PC-3 (cell line): ENCODE data around the gene CCDC201. TPM values are rescaled to one million over a fixed set of nuclear protein-coding genes. Genes with fewer than 3 reads are reported as not detected.

Experiments used
- ATAC-seq: fragments of 200-7000 bp; cut with Tn5 transposase; 2 replicates; pipeline ENCODE4 v1.9.1; 2020; ENCODE audit warnings: mild to moderate bottlenecking, moderate library complexity
- BruUV-seq: library from RNA; stranded (reverse); fragments of 400-500 nt; replicated peaks from 2 replicates; lab custom pipeline; 2021; lab: Mats Ljungman, UMichigan
- CTCF ChIA-PET: fragments of 300-600 bp; sonication (Branson Sonifier 250); formaldehyde crosslinking; loops from one replicate; lab custom pipeline; 2022; ENCODE audit warnings: antibody characterized with exemption; lab: Charles Lee
- POLR2A ChIA-PET: fragments of 300-600 bp; sonication (Branson Sonifier 250); formaldehyde crosslinking; loops from one replicate; lab custom pipeline; 2022; ENCODE audit warnings: antibody characterized with exemption; ENCODE audit not compliant: unreplicated experiment; lab: Charles Lee
- DNase-seq: peaks from one replicate; pipeline ENCODE4 v3.0.0-alpha.2; 2015
- H2AFZ ChIP-seq: fragments of 300-600 bp; sonication (generic); 2 replicates; pipeline ENCODE4 v1.6.0; 2016; ENCODE audit warnings: antibody characterized with exemption, low read length
- H3F3A ChIP-seq: fragments of 300-600 bp; sonication (generic); one replicate; pipeline ENCODE4 v1.6.0; 2017; ENCODE audit warnings: antibody characterized with exemption, low read length, control low read depth, mild to moderate bottlenecking; ENCODE audit not compliant: unreplicated experiment
- H3K27ac ChIP-seq: fragments of 300-600 bp; sonication (generic); 2 replicates; pipeline ENCODE4 v1.5.1; 2016; ENCODE audit warnings: mild to moderate bottlenecking, low read length
- H3K27me3 ChIP-seq: fragments of 300-600 bp; sonication (generic); 2 replicates; pipeline ENCODE4 v1.6.1; 2016; ENCODE audit warnings: low read length, mixed read lengths
- H3K36me3 ChIP-seq: fragments of 300-600 bp; sonication (generic); 2 replicates; pipeline ENCODE4 v1.6.1; 2016; ENCODE audit warnings: low read depth, mixed run types, low read length, mixed read lengths
- H3K4me1 ChIP-seq: fragments of 300-600 bp; sonication (generic); 2 replicates; pipeline ENCODE4 v1.5.1; 2016; ENCODE audit warnings: low read length; ENCODE audit not compliant: insufficient read depth
- H3K4me2 ChIP-seq: fragments of 300-600 bp; sonication (generic); 2 replicates; pipeline ENCODE4 v1.6.0; 2016; ENCODE audit warnings: low read length
- H3K4me3 ChIP-seq: fragments of 300-600 bp; sonication (generic); 2 replicates; pipeline ENCODE4 v1.5.1; 2016; ENCODE audit warnings: mild to moderate bottlenecking, low read length, mixed read lengths
- H3K79me2 ChIP-seq: fragments of 300-600 bp; sonication (generic); 2 replicates; pipeline ENCODE4 v1.6.1; 2017; ENCODE audit warnings: low read length, mixed read lengths
- H3K9ac ChIP-seq: fragments of 300-600 bp; sonication (generic); 2 replicates; pipeline ENCODE4 v1.6.0; 2016; ENCODE audit warnings: mild to moderate bottlenecking, low read length
- H3K9me2 ChIP-seq: fragments of 300-600 bp; sonication (generic); replicated peaks from 2 replicates; pipeline ENCODE4 v1.6.1; 2016; ENCODE audit warnings: mixed run types, low read length, mixed read lengths
- H3K9me3 ChIP-seq: fragments of 300-600 bp; sonication (generic); 2 replicates; pipeline ENCODE4 v1.6.1; 2016; ENCODE audit warnings: low read length, mixed read lengths
- H4K20me1 ChIP-seq: fragments of 300-600 bp; sonication (generic); 2 replicates; pipeline ENCODE4 v1.6.1; 2016; ENCODE audit warnings: low read length, mixed read lengths
- CTCF ChIP-seq: fragments of 300-600 bp; sonication (generic); conservative IDR thresholded peaks from 2 replicates; pipeline ENCODE4 v1.5.1; 2017; ENCODE audit warnings: antibody characterized with exemption, low read depth, mild to moderate bottlenecking, low read length
- EZH2 ChIP-seq: fragments of 300-600 bp; sonication (generic); IDR thresholded peaks from one replicate; pipeline ENCODE4 v1.6.1; 2017; ENCODE audit warnings: antibody characterized with exemption, mild to moderate bottlenecking, low read length; ENCODE audit not compliant: unreplicated experiment
- EZH2phosphoT487 ChIP-seq: fragments of 300-600 bp; sonication (generic); IDR thresholded peaks from 2 replicates; pipeline ENCODE4 v1.6.1; 2018; ENCODE audit warnings: mild to moderate bottlenecking, antibody characterized with exemption, low read length, borderline replicate concordance
- intact Hi-C: fragments of 100-400 bp; cut with micrococcal nuclease; formaldehyde crosslinking; loops from 2 replicates; pipeline ENCODE4 v1.9.0; 2023
- total RNA-seq: library from RNA; depleted of rRNA; stranded (reverse); fragments of >200 nt; gene quantifications from 2 replicates; pipeline ENCODE4 v1.2.3, GENCODE V29; 2014

Gene CCDC201
- total RNA-seq, 1 experiment from 2014 or later, result 0.11 TPM

- H3F3A ChIP-seq, result no peaks in the 10 kb centered on the region
- peak; percentile 81 for DNase-seq
- H2AFZ ChIP-seq, result peak overlapping the region; percentile 73
- ATAC-seq, result peak; percentile 22
- no peak for TF ChIP-seq EZH2
- peak; percentile 92 for TF ChIP-seq CTCF
- TF ChIP-seq EZH2phosphoT487, result no peak
- no peaks in the 10 kb centered on the region for H3K9me2 ChIP-seq
- BruUV-seq, result no TSS peak
- H3K79me2 ChIP-seq, result peaks cover 17% of the 10 kb centered on the region; the same call in 1 of the 2 replicates
- H3K4me1 ChIP-seq, result peaks cover 33% of the 10 kb centered on the region
- ChIA-PET POLR2A (interaction anchor here (0.7 kb wide), 1 partner anchor 299 kb away, joined by 3 read pairs; no protein-coding TSS in a partner anchor), CTCF (interaction anchor here (1.1 kb wide), 1 partner anchor 29 kb away, joined by 4 read pairs; the partner anchor contains the start of gene IGFBP1)
- no peaks in the 10 kb centered on the region for H3K27me3 ChIP-seq
- intact Hi-C loops, result loop anchor here (1.0 to 5.0 kb wide), 5 partner anchors 27 to 1263 kb away; no protein-coding TSS in a partner anchor
- H3K36me3 ChIP-seq, result peaks cover 7% of the 10 kb centered on the region; the same call in 1 of the 2 replicates
- peak overlapping the region; percentile 80 for H3K4me3 ChIP-seq
- H4K20me1 ChIP-seq, result peaks cover 3% of the 10 kb centered on the region; the same call in 1 of the 2 replicates
- H3K9ac ChIP-seq, result no peak overlapping the region
- no peak overlapping the region for H3K27ac ChIP-seq
- no peaks in the 10 kb centered on the region for H3K9me3 ChIP-seq
- peak overlapping the region; percentile 90 for H3K4me2 ChIP-seq
Observed at GRCh38 chr7:45917658-45918057, 44.8 kb upstream of the CCDC201 start.

GRCh38 chr7:45917064-45917463 is 44.2 kb upstream of the CCDC201 start:
- no peak for ATAC-seq
- H3K9ac ChIP-seq, result no peak overlapping the region
- H3K4me2 ChIP-seq, result no peak overlapping the region
- no peak for DNase-seq
- CTCF ChIA-PET, result no interaction called here
- TF ChIP-seq CTCF (no peak), EZH2 (no peak)
- no peaks in the 10 kb centered on the region for H3K27me3 ChIP-seq
- H3K4me1 ChIP-seq, result peaks cover 29% of the 10 kb centered on the region
- H3K79me2 ChIP-seq, result peaks cover 17% of the 10 kb centered on the region; the same call in 1 of the 2 replicates
- no peaks in the 10 kb centered on the region for H3K9me3 ChIP-seq
- H3K27ac ChIP-seq, result no peak overlapping the region
- intact Hi-C loops, result loop anchor here (1.0 to 5.0 kb wide), 4 partner anchors 26 to 1263 kb away; no protein-coding TSS in a partner anchor
- no peak overlapping the region for H3K4me3 ChIP-seq
- peaks cover 7% of the 10 kb centered on the region; the same call in 1 of the 2 replicates for H3K36me3 ChIP-seq
- POLR2A ChIA-PET, result interaction anchor here (0.7 kb wide), 1 partner anchor 300 kb away, joined by 3 read pairs; no protein-coding TSS in a partner anchor
- no peaks in the 10 kb centered on the region for H3F3A ChIP-seq
- BruUV-seq, result no TSS peak
- H4K20me1 ChIP-seq, result peaks cover 3% of the 10 kb centered on the region; the same call in 1 of the 2 replicates
- no peaks in the 10 kb centered on the region for H3K9me2 ChIP-seq
- no peak overlapping the region for H2AFZ ChIP-seq

GRCh38 chr7:45915606-45916005 is 42.7 kb upstream of the CCDC201 start:
- CTCF ChIA-PET, result no interaction called here
- Histone ChIP-seq H3K4me2 (no peak overlapping the region), H3K27ac (no peak overlapping the region), H4K20me1 (peaks cover 3% of the 10 kb centered on the region; the same call in 1 of the 2 replicates), H3K36me3 (peaks cover 7% of the 10 kb centered on the region; the same call in 1 of the 2 replicates), H3F3A (no peaks in the 10 kb centered on the region), H3K4me3 (no peak overlapping the region), H3K9me2 (no peaks in the 10 kb centered on the region), H3K79me2 (peaks cover 17% of the 10 kb centered on the region; the same call in 1 of the 2 replicates), H2AFZ (no peak overlapping the region), H3K27me3 (no peaks in the 10 kb centered on the region), H3K9ac (no peak overlapping the region), H3K4me1 (peaks cover 24% of the 10 kb centered on the region), H3K9me3 (no peaks in the 10 kb centered on the region)
- DNase-seq (no peak), ATAC-seq (no peak)
- TF ChIP-seq EZH2 (no peak), CTCF (no peak), EZH2phosphoT487 (no peak)
- intact Hi-C loops, result loop anchor here (2.0 to 5.0 kb wide), 2 partner anchors 25 to 1187 kb away; no protein-coding TSS in a partner anchor
- POLR2A ChIA-PET, result no interaction called here
- no TSS peak for BruUV-seq
